Measurements from ENCODE around the gene FAR2.

Gene FAR2

GRCh38 chr12:29346769-29347421 lies 197.8 kb downstream of the FAR2 start:
- no peak for DNase-seq (ENCODE audit: low read depth)
- TF ChIP-seq CTCF (IDR thresholded peaks at IDR 0.05; ENCODE audit: low read depth, low read length, missing control alignments), result no peak
- in situ Hi-C loops (cut with HindIII; ENCODE audit: low sequenced_read_pairs), result no loop called here
- no peak overlapping the region for H3K4me3 ChIP-seq (ENCODE audit: low read depth, low read length)

GRCh38 chr12:29350080-29350479 lies 201.0 kb downstream of the FAR2 start:
- peak; percentile 24 for DNase-seq (ENCODE audit: low read depth)
- no peak overlapping the region for H3K4me3 ChIP-seq (ENCODE audit: low read depth, low read length)
- in situ Hi-C loops (cut with HindIII; ENCODE audit: low sequenced_read_pairs), result no loop called here
- no peak for TF ChIP-seq CTCF (IDR thresholded peaks at IDR 0.05; ENCODE audit: low read depth, low read length, missing control alignments)

- H3K4me3 ChIP-seq (ENCODE audit: low read depth, low read length), result no peak overlapping the region
- no peak for TF ChIP-seq CTCF (IDR thresholded peaks at IDR 0.05; ENCODE audit: low read depth, low read length, missing control alignments)
- in situ Hi-C loops (cut with HindIII; ENCODE audit: low sequenced_read_pairs), result no loop called here
- DNase-seq (ENCODE audit: low read depth), result no peak
Observed at GRCh38 chr12:29354954-29355353, 205.9 kb downstream of the FAR2 start.

GRCh38 chr12:29365091-29365490 lies 216.0 kb downstream of the FAR2 start:
- TF ChIP-seq CTCF (IDR thresholded peaks at IDR 0.05; ENCODE audit: low read depth, low read length, missing control alignments), result no peak
- no peak for DNase-seq (ENCODE audit: low read depth)
- in situ Hi-C loops (cut with HindIII; ENCODE audit: low sequenced_read_pairs), result no loop called here
- H3K4me3 ChIP-seq (ENCODE audit: low read depth, low read length), result no peak overlapping the region

- no peak for DNase-seq (ENCODE audit: low read depth)
- no peak for TF ChIP-seq CTCF (IDR thresholded peaks at IDR 0.05; ENCODE audit: low read depth, low read length, missing control alignments)
- H3K4me3 ChIP-seq (ENCODE audit: low read depth, low read length), result no peak overlapping the region
- in situ Hi-C loops (cut with HindIII; ENCODE audit: low sequenced_read_pairs), result no loop called here
Observed at GRCh38 chr12:29374012-29374411, 224.9 kb downstream of the FAR2 start.

GRCh38 chr12:29374913-29375312 lies 225.8 kb downstream of the FAR2 start:
- DNase-seq (ENCODE audit: low read depth), result no peak
- no peak for TF ChIP-seq CTCF (IDR thresholded peaks at IDR 0.05; ENCODE audit: low read depth, low read length, missing control alignments)
- in situ Hi-C loops (cut with HindIII; ENCODE audit: low sequenced_read_pairs), result no loop called here

More at GRCh38 chr12:29374913-29375312, 225.8 kb downstream of the FAR2 start:
- no peak overlapping the region for H3K4me3 ChIP-seq (ENCODE audit: low read depth, low read length)
